ENCODE measurements around the gene CHRDL2.

GRCh38 chr11:74744277-74744676 lies 13.1 kb upstream of the CHRDL2 start:
- no peak for TF ChIP-seq TOX (CRISPR knock-in tag; IDR thresholded peaks at IDR 0.05; ENCODE audit: borderline replicate concordance)
- TF ChIP-seq ARNTL (CRISPR knock-in tag; IDR thresholded peaks at IDR 0.05; ENCODE audit: borderline replicate concordance, low read depth), result no peak
- TF ChIP-seq ZFP3 (CRISPR knock-in tag; IDR thresholded peaks at IDR 0.05), result no peak
- no peak for TF ChIP-seq SNAI2 (CRISPR knock-in tag; IDR thresholded peaks at IDR 0.05)
- TF ChIP-seq CREB5 (CRISPR knock-in tag; IDR thresholded peaks at IDR 0.05; ENCODE audit: low read depth), result no peak
- TF ChIP-seq, protein P1, sequence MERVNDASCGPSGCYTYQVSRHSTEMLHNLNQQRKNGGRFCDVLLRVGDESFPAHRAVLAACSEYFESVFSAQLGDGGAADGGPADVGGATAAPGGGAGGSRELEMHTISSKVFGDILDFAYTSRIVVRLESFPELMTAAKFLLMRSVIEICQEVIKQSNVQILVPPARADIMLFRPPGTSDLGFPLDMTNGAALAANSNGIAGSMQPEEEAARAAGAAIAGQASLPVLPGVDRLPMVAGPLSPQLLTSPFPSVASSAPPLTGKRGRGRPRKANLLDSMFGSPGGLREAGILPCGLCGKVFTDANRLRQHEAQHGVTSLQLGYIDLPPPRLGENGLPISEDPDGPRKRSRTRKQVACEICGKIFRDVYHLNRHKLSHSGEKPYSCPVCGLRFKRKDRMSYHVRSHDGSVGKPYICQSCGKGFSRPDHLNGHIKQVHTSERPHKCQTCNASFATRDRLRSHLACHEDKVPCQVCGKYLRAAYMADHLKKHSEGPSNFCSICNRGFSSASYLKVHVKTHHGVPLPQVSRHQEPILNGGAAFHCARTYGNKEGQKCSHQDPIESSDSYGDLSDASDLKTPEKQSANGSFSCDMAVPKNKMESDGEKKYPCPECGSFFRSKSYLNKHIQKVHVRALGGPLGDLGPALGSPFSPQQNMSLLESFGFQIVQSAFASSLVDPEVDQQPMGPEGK (CRISPR knock-in tag; IDR thresholded peaks at IDR 0.05; ENCODE audit: borderline replicate concordance), result no peak
- no peak for TF ChIP-seq RARB (CRISPR knock-in tag; IDR thresholded peaks at IDR 0.05)
- no peak for TF ChIP-seq ZC3H10 (CRISPR knock-in tag; IDR thresholded peaks at IDR 0.05)
- no peak for TF ChIP-seq ZNF70 (CRISPR knock-in tag; IDR thresholded peaks at IDR 0.05)
- TF ChIP-seq, protein P2, sequence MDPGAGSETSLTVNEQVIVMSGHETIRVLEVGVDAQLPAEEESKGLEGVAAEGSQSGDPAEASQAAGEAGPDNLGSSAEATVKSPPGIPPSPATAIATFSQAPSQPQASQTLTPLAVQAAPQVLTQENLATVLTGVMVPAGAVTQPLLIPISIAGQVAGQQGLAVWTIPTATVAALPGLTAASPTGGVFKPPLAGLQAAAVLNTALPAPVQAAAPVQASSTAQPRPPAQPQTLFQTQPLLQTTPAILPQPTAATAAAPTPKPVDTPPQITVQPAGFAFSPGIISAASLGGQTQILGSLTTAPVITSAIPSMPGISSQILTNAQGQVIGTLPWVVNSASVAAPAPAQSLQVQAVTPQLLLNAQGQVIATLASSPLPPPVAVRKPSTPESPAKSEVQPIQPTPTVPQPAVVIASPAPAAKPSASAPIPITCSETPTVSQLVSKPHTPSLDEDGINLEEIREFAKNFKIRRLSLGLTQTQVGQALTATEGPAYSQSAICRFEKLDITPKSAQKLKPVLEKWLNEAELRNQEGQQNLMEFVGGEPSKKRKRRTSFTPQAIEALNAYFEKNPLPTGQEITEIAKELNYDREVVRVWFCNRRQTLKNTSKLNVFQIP (CRISPR knock-in tag; IDR thresholded peaks at IDR 0.05; ENCODE audit: borderline replicate concordance, low read depth), result no peak

Measured in SK-N-SH treated with all-trans-retinoic acid at 6 μM for 48 hours (cell line).